Mesothelial cell of epicardium (in vitro differentiated cells): ENCODE data around the gene NOS1AP. TPM values are rescaled to one million over a fixed set of nuclear protein-coding genes. Genes with fewer than 3 reads are reported as not detected.

ENCODE experiments used
- DNase-seq, 2 experiments: peaks; one replicate each; pipeline ENCODE4 v3.0.0; 2021; ENCODE audit warnings: low spot score in 2 of 2; ENCODE audit not compliant: unreplicated experiment in 2 of 2
- H3K27ac Mint-ChIP-seq: 2 replicates; pipeline ENCODE4 v1.8.0; 2021; ENCODE audit warnings: mixed read lengths
- H3K27me3 Mint-ChIP-seq: 2 replicates; pipeline ENCODE4 v1.8.0; 2021; ENCODE audit warnings: low read depth, mixed read lengths
- H3K36me3 Mint-ChIP-seq: 2 replicates; pipeline ENCODE4 v1.8.0; 2021; ENCODE audit warnings: mixed read lengths
- H3K4me1 Mint-ChIP-seq: 2 replicates; pipeline ENCODE4 v1.8.0; 2021; ENCODE audit warnings: mixed read lengths
- H3K4me3 Mint-ChIP-seq: 2 replicates; pipeline ENCODE4 v1.8.0; 2021; ENCODE audit warnings: mild to moderate bottlenecking, moderate library complexity, mixed read lengths
- H3K9me3 Mint-ChIP-seq: 2 replicates; pipeline ENCODE4 v1.8.0; 2021; ENCODE audit warnings: mixed read lengths
- CTCF ChIP-seq: fragments of 200-600 bp; sonication (generic); IDR thresholded peaks from one replicate; pipeline ENCODE4 v1.5.0; 2021; ENCODE audit warnings: antibody characterized with exemption; ENCODE audit not compliant: unreplicated experiment
- total RNA-seq: library from RNA; stranded (reverse); gene quantifications from 3 replicates; pipeline ENCODE4 v1.2.1, GENCODE V29; 2021

NOS1AP gene
- total RNA-seq, 1 donor from 2014 or later: 4.4 TPM

DNA sequence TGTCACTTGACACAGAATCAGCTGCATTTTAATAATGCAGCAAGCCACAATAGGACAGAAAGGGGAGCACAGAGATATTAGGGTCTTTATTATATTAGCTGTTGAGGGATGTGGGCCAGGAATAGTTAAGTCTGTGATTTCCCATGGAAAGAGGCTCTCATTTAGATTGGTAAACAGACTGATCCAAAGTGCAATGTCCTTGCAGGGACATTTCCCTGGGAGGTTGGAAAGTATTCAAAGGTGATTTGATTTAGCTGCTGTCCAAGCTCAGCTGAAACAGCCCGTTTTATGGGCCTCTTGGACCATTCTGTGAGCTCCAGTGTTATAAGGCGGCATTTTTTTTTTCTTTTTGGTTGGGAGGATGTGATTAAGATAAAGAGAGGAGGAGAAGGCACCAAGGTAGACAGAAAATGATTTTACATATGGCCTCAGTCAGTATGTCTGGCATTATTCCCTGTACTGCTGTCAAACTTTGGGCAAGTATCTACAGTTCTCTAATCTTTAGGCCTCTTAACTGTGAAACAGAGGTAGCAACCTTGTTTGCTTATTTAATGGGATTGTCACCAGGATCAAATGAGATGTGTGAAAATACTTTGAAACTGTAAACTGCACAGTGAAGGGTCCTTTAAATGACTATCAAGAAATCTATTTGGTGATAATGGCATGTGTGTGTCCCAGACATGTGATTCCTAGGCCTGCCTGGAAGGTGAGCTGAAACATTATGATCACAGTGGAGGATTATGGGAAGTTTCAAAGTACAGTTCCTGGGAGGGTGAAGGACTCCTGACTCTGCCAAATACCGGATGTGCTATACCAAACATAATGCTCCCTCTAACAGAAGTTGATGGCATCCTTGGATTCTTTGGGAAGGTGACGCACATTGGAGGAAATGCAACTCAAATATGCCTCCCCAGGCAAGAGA, 62.2 kb downstream of the NOS1AP start:
- no peak for DNase-seq
- TF ChIP-seq CTCF: no peak
- Mint-ChIP-seq H3K4me1 (peaks cover 13% of the 10 kb centered on the region), H3K36me3 (no peaks in the 10 kb centered on the region), H3K4me3 (no peak overlapping the region), H3K27me3 (no peaks in the 10 kb centered on the region), H3K27ac (no peak overlapping the region), H3K9me3 (no peaks in the 10 kb centered on the region)

- H3K4me3 Mint-ChIP-seq: no peak overlapping the region
- no peak for TF ChIP-seq CTCF
These were observed 64.1 kb downstream of the NOS1AP start for GRCh38 chr1:162133566-162133965.

GRCh38 chr1:162134646-162135045, 65.2 kb downstream of the NOS1AP start:
- no peaks in the 10 kb centered on the region for H3K9me3 Mint-ChIP-seq
- H3K4me1 Mint-ChIP-seq: peaks cover 23% of the 10 kb centered on the region
- TF ChIP-seq CTCF: no peak
- no peaks in the 10 kb centered on the region for H3K27me3 Mint-ChIP-seq
- no peak overlapping the region for H3K4me3 Mint-ChIP-seq
- DNase-seq: no peak
- H3K36me3 Mint-ChIP-seq: no peaks in the 10 kb centered on the region
- no peak overlapping the region for H3K27ac Mint-ChIP-seq

More at GRCh38 chr1:162133566-162133965, 64.1 kb downstream of the NOS1AP start:
- DNase-seq: no peak
- H3K9me3 Mint-ChIP-seq: no peaks in the 10 kb centered on the region
- H3K27me3 Mint-ChIP-seq: no peaks in the 10 kb centered on the region
- H3K36me3 Mint-ChIP-seq: no peaks in the 10 kb centered on the region
- no peak overlapping the region for H3K27ac Mint-ChIP-seq
- peaks cover 23% of the 10 kb centered on the region for H3K4me1 Mint-ChIP-seq

DNA sequence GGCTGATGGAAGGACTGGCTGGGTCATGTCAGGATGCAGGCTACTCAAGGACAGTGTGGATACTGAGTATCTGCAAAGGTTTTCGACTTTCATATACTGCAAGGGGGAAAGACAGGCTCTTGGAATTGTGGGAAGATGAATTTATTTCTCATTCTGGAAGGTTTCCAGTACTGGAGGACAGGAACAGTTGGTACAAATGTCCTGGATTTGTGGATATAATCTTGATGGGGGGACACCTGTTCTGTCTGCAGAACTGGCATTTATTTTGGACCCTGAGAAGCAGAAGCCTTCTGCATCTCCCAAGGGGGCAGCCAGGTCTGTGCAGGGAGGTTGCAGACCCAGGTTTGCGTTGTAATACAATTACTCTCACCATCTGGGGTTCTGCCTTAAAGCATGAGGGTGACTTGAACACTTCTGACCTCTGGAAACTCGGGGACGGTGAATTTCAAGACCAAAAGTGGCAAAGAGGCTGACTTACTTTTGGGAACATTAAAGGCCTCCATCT, 65.8 kb downstream of the NOS1AP start:
- no peak overlapping the region for H3K27ac Mint-ChIP-seq
- H3K4me1 Mint-ChIP-seq: peaks cover 23% of the 10 kb centered on the region

DNA sequence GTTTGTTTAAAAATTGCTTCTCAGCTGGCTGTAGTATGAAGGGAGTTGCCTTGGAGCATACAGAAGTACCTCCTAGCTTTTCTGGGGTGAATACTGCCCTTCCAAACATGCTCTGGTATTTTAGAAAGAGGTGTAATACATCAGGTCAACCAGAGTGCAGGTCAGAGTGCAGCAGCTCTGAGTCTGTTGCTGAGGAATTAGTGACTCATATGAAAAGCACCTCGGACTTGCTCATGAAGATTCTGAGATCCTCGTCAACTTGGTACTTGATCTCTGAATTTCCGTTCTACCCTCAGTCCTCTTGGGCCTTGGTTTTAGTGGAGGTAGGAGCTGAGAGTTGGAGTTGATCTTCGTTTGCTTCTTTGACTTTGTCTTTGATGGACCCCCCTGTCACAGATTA, 67.3 kb downstream of the NOS1AP start:
- no peaks in the 10 kb centered on the region for H3K9me3 Mint-ChIP-seq
- no peak overlapping the region for H3K27ac Mint-ChIP-seq
- no peak for DNase-seq
- H3K36me3 Mint-ChIP-seq: no peaks in the 10 kb centered on the region
- H3K27me3 Mint-ChIP-seq: no peaks in the 10 kb centered on the region
- peaks cover 18% of the 10 kb centered on the region for H3K4me1 Mint-ChIP-seq
- no peak overlapping the region for H3K4me3 Mint-ChIP-seq
- TF ChIP-seq CTCF: no peak

More for the DNA sequence above, 65.8 kb downstream of the NOS1AP start:
- no peaks in the 10 kb centered on the region for H3K36me3 Mint-ChIP-seq
- TF ChIP-seq CTCF: no peak
- H3K27me3 Mint-ChIP-seq: no peaks in the 10 kb centered on the region
- H3K4me3 Mint-ChIP-seq: no peak overlapping the region
- no peaks in the 10 kb centered on the region for H3K9me3 Mint-ChIP-seq
- DNase-seq: no peak
